Ovary (tissue), 9 donors: Measurements from ENCODE around the gene MSH3. TPM values are rescaled to one million over a fixed set of nuclear protein-coding genes. Genes with fewer than 3 reads are reported as not detected.

ENCODE experiments used
- DNase-seq, 5 donors: peaks; one replicate each; pipeline ENCODE4 v3.0.0-alpha.2; 2019 to 2020
- H3K27ac ChIP-seq, 2 donors: fragments of 200-600 bp; one replicate each; pipeline versions ENCODE4 v1.5.1 to v1.8.0; 2019 to 2022
- H3K27me3 ChIP-seq: fragments of 200-600 bp; one replicate; pipeline ENCODE4 v1.8.0; 2022
- H3K36me3 ChIP-seq: fragments of 200-600 bp; sonication (generic); one replicate; pipeline ENCODE4 v1.5.1; 2019
- H3K4me1 ChIP-seq: one replicate; pipeline ENCODE4 v1.8.1; 2013; ENCODE audit warnings: mild to moderate bottlenecking, moderate library complexity; ENCODE audit not compliant: insufficient read depth
- H3K4me3 ChIP-seq: fragments of 200-600 bp; sonication (generic); one replicate; pipeline ENCODE4 v1.5.1; 2017
- H3K9me3 ChIP-seq, 2 donors: fragments of 200-600 bp in 1 of 2; sonication (generic) in 1 of 2; one replicate each; pipeline versions ENCODE4 v1.5.1 to v1.8.1; 2013 to 2019; ENCODE audit warnings: mild to moderate bottlenecking in 1 of 2, moderate library complexity in 1 of 2
- CTCF ChIP-seq, 3 donors: fragments of 450-650 bp in 2 of 3; fragments of 200-600 bp in 1 of 3; IDR thresholded peaks; one replicate each; pipeline versions ENCODE4 v1.5.1 to v1.8.0; 2016 to 2022; ENCODE audit warnings: antibody characterized with exemption in 3 of 3, mild to moderate bottlenecking in 1 of 3
- EP300 ChIP-seq: sonication (generic); formaldehyde crosslinking; IDR thresholded peaks from one replicate; pipeline ENCODE4 v1.6.1; 2017; ENCODE audit warnings: antibody characterized with exemption
- POLR2A ChIP-seq: fragments of 450-650 bp; IDR thresholded peaks from one replicate; pipeline ENCODE4 v1.6.1; 2017; ENCODE audit warnings: antibody characterized with exemption, mild to moderate bottlenecking, moderate library complexity
- WGBS, 3 donors: extraction: QIAGEN DNeasy Blood & Tissue Kit in 1 of 3; methylation state at CpG; one replicate each; pipeline versions ENCODE4 v1.1.5 to v1.1.7; 2013 to 2017; 5-methylcytosine and 5-hydroxymethylcytosine counted together
- intact Hi-C, 4 donors: fragments of 100-400 bp; cut with DNase I; formaldehyde crosslinking; loops; one replicate each; pipeline versions ENCODE4 v1.11.0 to v1.15.1; 2022 to 2023
- polyA plus RNA-seq, 2 donors: library from polyadenylated mRNA; stranded (reverse); fragments of 200-250 nt in 1 of 2; fragments of 350-450 nt in 1 of 2; fragmentation: Illumina TruSeq in 1 of 2; extraction: RNeasy Lipid Tissue Mini Kit (QIAGEN cat#74804) in 1 of 2; gene quantifications; one replicate each; pipeline ENCODE4 v1.2.3, GENCODE V29; 2013 to 2014
- total RNA-seq, 7 donors: library from RNA; depleted of rRNA in 2 of 7; stranded (reverse); fragments of >200 nt in 2 of 7; fragmentation: NEBNext Ultra II Directional in 3 of 7; extraction: Animal tissue kit (Norgen Biotek cat#: 25700) in 3 of 7; gene quantifications; one replicate each; pipeline versions ENCODE4 v1.1.0 to v1.2.4, GENCODE V29; 2016 to 2023
- donor health status: DM: no; HTN: no; CAD: no; lungs with moderate emphysema.
- donor health status: DM: no; HTN: no; CAD: no.
- donor health status: Bipolar disorder and iron deficiency.
- donor health status: DM: yes; HTN: yes; CAD: no.
- donor health status: DM: no; HTN: no; CAD: no.
- donor health status: DM: yes; HTN: yes; CAD: no.

MSH3 gene
- total and polyA plus RNA-seq, 9 donors = 5.1 to 17.0 (median 13.1) TPM

- Histone ChIP-seq H3K4me3 (no peak overlapping the region), H3K9me3 (no peaks in the 10 kb centered on the region), H3K36me3 (no peaks in the 10 kb centered on the region), H3K4me1 (no peaks in the 10 kb centered on the region), H3K27ac (no peak overlapping the region), H3K27me3 (no peaks in the 10 kb centered on the region)
- intact Hi-C loops = no loop called here
- 46 to 100% (median 97%) methylated on average over 1 of the region's 1 CpG for WGBS, 3 donors
- no peak for DNase-seq
- TF ChIP-seq CTCF (IDR thresholded peaks at IDR 0.05) = no peak
- no peak for TF ChIP-seq POLR2A
- no peak for TF ChIP-seq EP300
These were observed 251.0 kb downstream of the MSH3 start for GRCh38 chr5:80905405-80905804.

- intact Hi-C loops = no loop called here
- H3K9me3 ChIP-seq = no peaks in the 10 kb centered on the region
- H3K4me3 ChIP-seq = no peak overlapping the region
- TF ChIP-seq POLR2A = no peak
- no peak for TF ChIP-seq CTCF (IDR thresholded peaks at IDR 0.05)
- TF ChIP-seq EP300 = no peak
- no peaks in the 10 kb centered on the region for H3K36me3 ChIP-seq
- DNase-seq = no peak
- WGBS, 3 donors = 92 to 97% (median 95%) methylated on average over 3 of the region's 3 CpGs
- no peak overlapping the region for H3K27ac ChIP-seq
- H3K4me1 ChIP-seq = peaks cover 4% of the 10 kb centered on the region
- H3K27me3 ChIP-seq = no peaks in the 10 kb centered on the region
These were observed 258.0 kb downstream of the MSH3 start for GRCh38 chr5:80912479-80912878.

- H3K36me3 ChIP-seq = no peaks in the 10 kb centered on the region
- H3K4me1 ChIP-seq = peaks cover 6% of the 10 kb centered on the region
- H3K9me3 ChIP-seq = no peaks in the 10 kb centered on the region
- TF ChIP-seq POLR2A (no peak), CTCF (IDR thresholded peaks at IDR 0.05) (no peak), EP300 (no peak)
- DNase-seq = no peak
- WGBS, 3 donors = 26 to 39% (median 31%) methylated on average over 1 of the region's 1 CpG
- H3K27ac ChIP-seq = peak overlapping the region in 1 of 2 donors; percentile 11
- H3K27me3 ChIP-seq = no peaks in the 10 kb centered on the region
- intact Hi-C loops = no loop called here
- H3K4me3 ChIP-seq = no peak overlapping the region
These were observed 261.3 kb downstream of the MSH3 start for GRCh38 chr5:80915716-80916115.

- Histone ChIP-seq H3K4me1 (peaks cover 6% of the 10 kb centered on the region), H3K27ac (peak overlapping the region in 1 of 2 donors; percentile 11), H3K9me3 (no peaks in the 10 kb centered on the region), H3K36me3 (no peaks in the 10 kb centered on the region), H3K4me3 (no peak overlapping the region), H3K27me3 (no peaks in the 10 kb centered on the region)
- DNase-seq = no peak
- WGBS, 3 donors = 13 to 27% (median 27%) methylated on average over 4 of the region's 4 CpGs
- no peak for TF ChIP-seq CTCF (IDR thresholded peaks at IDR 0.05)
- no peak for TF ChIP-seq POLR2A
- TF ChIP-seq EP300 = no peak
- intact Hi-C loops = no loop called here
These were observed 262.2 kb downstream of the MSH3 start for GRCh38 chr5:80916676-80917075.

GRCh38 chr5:80917631-80918030 lies 263.2 kb downstream of the MSH3 start:
- H3K27me3 ChIP-seq = no peaks in the 10 kb centered on the region
- TF ChIP-seq POLR2A (no peak), EP300 (no peak), CTCF (IDR thresholded peaks at IDR 0.05) (no peak)
- intact Hi-C loops = no loop called here
- 12 to 17% (median 17%) methylated on average over 3 of the region's 3 CpGs for WGBS, 3 donors
- DNase-seq = no peak
- no peaks in the 10 kb centered on the region for H3K36me3 ChIP-seq
- no peaks in the 10 kb centered on the region for H3K9me3 ChIP-seq
- peaks cover 6% of the 10 kb centered on the region for H3K4me1 ChIP-seq
- H3K4me3 ChIP-seq = no peak overlapping the region
- H3K27ac ChIP-seq = peak overlapping the region in 1 of 2 donors; percentile 9
